HG02938 (cell line): ENCODE results near the gene TIAM1.

Source experiments
- ATAC-seq: cut with Tn5 transposase; IDR thresholded peaks from one replicate; pipeline ENCODE4 v1.9.1; 2021; ENCODE audit warnings: mild to moderate bottlenecking, moderate library complexity; ENCODE audit not compliant: unreplicated experiment

The TIAM1 gene

DNA sequence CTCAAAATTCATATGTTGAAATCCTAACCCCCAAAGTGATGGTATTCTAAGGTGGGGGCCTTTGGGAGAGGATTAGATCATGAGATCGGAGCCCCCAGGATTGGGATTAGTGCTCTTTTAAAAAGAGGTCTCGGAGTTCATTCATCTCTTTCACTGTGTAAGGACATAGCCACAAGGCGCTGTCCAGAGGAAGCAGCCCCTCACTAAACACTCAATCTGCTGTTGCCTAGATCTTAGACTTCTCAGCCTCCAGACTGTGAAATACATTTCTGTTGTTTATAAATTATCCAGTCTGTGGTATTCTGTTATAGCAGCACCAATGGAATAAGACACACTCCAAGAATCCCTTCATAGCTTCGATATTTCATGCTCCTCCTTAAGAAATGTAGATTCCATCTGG is 12.4 kb upstream of the TIAM1 start:
- ATAC-seq = no peak

GRCh38 chr21:31354604-31355443 is 10.8 kb upstream of the TIAM1 start:
- no peak for ATAC-seq

- no peak for ATAC-seq
Measured at GRCh38 chr21:31354122-31354521, 10.1 kb upstream of the TIAM1 start.

- ATAC-seq = no peak
Measured at GRCh38 chr21:31352836-31353235, 8.8 kb upstream of the TIAM1 start.

GRCh38 chr21:31351960-31352359 is 7.9 kb upstream of the TIAM1 start:
- no peak for ATAC-seq

DNA sequence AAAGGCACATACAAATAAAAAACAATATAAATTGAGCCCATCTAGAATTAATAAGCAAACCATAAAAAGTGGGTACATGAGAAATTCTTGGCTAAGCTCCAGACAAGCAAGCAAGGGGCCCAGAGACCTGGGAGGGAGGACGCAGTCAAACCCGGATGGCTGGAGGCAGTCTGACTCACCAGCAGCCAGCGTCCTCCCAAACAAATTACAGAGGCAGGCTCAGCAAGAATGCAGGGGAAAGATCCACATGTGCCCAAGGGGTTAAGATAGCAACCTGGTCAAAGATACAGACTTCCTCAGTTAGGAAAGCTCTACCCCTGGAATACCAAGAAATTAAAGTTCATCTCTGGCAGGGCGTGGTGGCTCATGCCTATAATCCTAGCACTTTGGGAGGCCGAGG is 7.4 kb upstream of the TIAM1 start:
- ATAC-seq = no peak

- no peak for ATAC-seq
Measured at GRCh38 chr21:31349208-31349607, 5.1 kb upstream of the TIAM1 start.

DNA sequence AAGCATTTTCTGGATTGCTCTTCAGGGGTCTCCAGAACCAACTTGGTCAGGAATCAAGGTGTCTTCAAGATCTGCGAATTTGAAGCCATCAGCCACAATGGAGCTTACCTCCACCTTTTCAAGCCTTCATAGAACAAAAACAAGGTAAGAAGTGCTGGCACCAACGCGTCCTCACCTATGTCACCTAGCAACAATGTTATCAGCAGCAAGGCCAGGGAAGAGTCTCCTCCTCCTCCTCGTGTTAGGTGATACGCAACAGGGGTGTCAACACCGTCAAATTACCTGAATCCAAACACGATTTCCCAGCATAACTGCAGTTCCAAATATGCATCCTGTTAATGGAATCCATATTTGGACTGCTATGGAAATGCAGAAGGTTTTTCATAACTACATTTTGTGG is 4.1 kb upstream of the TIAM1 start:
- no peak for ATAC-seq

- ATAC-seq = no peak
Measured at GRCh38 chr21:31347435-31348032, 3.5 kb upstream of the TIAM1 start.

GRCh38 chr21:31346256-31346821 is 2.3 kb upstream of the TIAM1 start:
- no peak for ATAC-seq

GRCh38 chr21:31345136-31345535 is 1.1 kb upstream of the TIAM1 start:
- no peak for ATAC-seq

GRCh38 chr21:31343030-31343510 is 991 bp downstream of the TIAM1 start:
- no peak for ATAC-seq

- no peak for ATAC-seq
Measured at GRCh38 chr21:31342348-31342747, 1.7 kb downstream of the TIAM1 start.

DNA sequence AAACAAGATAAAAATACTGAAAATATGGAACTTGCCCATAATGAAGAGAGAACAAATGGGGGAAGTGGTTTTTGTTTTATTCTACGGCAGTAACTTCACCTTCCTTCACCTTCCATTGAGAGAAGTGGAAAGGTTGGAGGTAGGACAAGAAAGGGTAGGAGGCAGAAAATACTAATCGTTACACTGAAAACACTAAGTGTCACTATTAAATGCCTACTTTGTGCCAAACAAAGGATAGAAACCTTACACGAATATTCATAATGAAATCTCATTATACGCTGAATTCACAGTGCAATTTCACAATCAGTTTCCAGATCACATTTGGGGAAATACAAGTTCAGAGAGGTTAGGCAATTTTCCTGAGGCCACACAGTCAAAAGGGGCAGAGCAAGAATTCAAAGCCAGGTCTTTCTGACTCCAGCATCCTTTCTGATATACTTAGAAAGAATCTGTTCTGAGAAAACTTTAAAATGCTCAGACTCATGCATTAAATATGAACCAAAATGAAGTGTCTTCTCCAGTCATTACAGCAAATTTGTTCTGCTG is 3.0 kb downstream of the TIAM1 start:
- ATAC-seq = no peak

DNA sequence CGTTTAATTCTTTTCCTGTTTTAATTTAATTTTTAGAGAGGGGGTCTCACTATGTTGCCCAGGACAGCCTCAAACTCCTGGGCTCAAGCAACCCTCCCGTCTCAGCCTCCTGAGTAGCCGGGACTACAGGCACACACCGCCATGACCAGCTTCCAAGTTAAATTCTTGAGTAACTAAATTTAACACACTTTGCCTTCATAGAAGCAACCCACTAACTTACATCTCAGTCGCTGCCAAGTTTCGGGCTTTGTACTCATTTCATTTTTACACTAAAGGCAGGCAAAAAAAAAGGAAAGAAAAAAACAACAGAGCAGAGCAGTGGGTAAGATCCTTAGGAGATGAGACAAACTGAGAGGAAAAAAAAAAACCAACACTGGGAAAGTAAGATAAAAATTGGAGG is 3.5 kb downstream of the TIAM1 start:
- no peak for ATAC-seq

DNA sequence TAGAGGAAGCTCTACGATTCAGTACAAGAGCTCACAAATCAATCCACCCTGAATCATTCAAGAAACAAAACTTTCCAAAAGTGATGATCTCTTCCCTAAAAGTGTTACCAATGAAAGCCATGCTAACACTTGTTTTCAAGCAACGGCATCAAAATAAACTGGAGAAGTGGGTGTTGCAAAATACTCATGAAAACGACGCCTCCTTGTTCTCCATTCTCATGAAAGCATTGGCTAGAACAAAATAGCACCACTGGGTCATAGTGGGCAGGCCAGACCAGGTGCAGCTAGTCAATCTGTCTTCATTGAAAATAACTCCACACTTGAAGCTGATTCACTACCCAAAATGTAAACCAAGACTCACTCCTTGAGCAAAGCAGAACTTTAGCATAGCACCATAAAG is 4.3 kb downstream of the TIAM1 start:
- ATAC-seq = no peak

DNA sequence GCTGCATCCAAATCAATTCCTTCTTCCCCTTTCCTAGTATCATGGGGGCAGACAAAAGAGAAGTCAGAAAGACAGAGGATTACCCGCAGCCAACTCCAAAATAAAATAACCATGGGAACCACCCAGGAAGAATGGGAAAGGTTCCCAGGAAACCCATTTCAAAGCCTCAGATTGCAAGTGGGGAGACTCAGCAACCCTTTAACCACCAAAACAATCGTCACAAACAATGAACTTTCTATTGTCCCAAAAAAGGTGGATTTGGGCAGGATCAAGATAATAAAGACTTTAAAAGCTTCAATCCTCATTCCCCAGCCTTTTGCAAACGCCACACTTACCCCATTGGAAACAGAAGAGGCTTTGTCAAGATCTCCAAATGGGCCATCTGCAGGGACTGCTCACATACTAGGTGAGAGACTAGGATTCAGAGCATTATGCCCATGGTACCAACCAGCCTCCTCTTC is 5.1 kb downstream of the TIAM1 start:
- ATAC-seq = no peak

DNA sequence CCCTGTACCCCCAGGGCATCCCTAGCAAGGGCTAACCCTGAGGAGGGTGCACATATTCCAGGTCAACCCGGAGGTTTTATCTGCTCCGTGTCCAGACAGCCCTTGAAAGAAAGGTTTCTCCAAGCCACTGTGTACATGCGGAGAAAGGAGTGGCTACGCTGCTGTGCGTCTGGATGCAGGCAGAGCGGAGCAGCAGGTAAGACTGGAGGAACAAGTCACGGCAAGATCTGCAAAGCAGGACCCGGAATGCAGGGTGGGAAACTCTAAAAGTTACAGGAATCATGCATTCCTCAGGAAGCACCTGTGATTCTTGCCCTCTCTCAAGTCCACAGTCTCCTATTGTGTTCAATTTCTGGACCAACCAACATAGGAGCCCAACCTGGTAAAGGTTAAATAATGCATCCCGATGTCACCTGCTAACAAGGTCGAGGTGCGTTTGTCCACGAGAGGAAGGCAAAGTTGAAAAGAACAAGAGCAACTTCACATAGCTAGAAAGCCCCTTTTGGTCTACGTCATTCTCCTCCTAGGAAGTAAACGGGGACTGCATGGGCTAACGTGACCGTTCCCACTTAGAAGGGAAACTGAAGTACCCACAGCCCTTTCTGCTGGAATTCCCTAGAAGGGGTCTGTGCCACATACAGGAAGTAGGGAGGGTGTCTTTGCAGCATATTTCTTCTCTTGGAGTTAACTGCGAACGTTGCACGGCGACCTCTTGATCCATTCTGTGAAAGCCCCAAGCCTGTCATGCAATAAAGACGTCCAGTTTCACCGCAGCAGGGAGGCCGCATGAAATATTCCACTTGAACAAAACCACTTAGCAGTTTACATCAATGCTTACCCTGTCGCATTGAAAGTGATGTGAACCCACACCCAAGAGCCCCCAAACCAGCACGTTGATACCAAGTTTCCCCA is 5.8 kb downstream of the TIAM1 start:
- ATAC-seq = no peak

DNA sequence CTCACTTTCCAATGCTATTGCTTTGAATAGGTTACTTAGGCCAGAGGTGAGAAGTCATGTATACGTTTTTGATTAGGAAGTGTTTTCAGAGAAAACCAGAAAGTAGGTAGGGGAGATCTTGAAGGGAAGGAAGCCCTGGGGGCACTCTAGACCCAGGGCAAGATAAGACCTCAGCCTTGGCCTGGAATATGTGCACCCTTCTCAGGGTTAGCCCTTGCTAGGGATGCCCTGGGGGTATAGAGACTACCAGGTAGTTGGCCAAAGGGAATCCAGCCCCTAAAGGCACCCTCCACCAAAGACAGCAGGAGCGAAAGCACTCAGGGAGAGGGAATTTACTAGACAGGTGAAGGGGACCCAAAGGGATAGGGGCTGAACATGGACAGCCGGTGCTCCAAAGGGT is 7.0 kb downstream of the TIAM1 start:
- ATAC-seq = no peak

- no peak for ATAC-seq
Measured at GRCh38 chr21:31336739-31337040, 7.4 kb downstream of the TIAM1 start.
